Measurements from ENCODE around the gene MCL1. TPM values are rescaled to one million over a fixed set of nuclear protein-coding genes. Genes with fewer than 3 reads are reported as not detected.

Gene MCL1
- total RNA-seq, 2 experiments from 2014 or later, result 228 to 235 TPM

Small RNA genes lying within 50 kb of the gene (microRNA-seq; reads per million reads assigned to microRNA genes)
- gene MIR4257 (ENCODE audit: borderline microRNAs expressed, borderline replicate concordance), result not detected

Other genes with a start within 250 kb of the MCL1 start
- gene RPRD2, start 215.5 kb downstream of the MCL1 start, total RNA-seq, result 10 to 100 TPM; 20.9 to 22.9 TPM
- 10 to 100 TPM; 43.7 to 46.0 TPM for gene TARS2, start 92.2 kb downstream of the MCL1 start, total RNA-seq
- gene ECM1, start 71.5 kb downstream of the MCL1 start, total RNA-seq, result under 1 TPM; 0.69 to 0.88 TPM
- gene FALEC, start 63.9 kb downstream of the MCL1 start, total RNA-seq, result not detected
- gene ADAMTSL4, start 30.2 kb downstream of the MCL1 start, total RNA-seq, result 1 to 10 TPM; 1.3 to 2.0 TPM
- 100 to 1,000 TPM; 187 to 193 TPM for gene ENSA, start 50.0 kb upstream of the MCL1 start, total RNA-seq
- 10 to 100 TPM; 17.1 to 18.2 TPM for gene GOLPH3L, start 117.5 kb upstream of the MCL1 start, total RNA-seq
- not detected for gene HORMAD1, start 141.3 kb upstream of the MCL1 start, total RNA-seq
- 10 to 100 TPM; 37.0 to 37.7 TPM for gene CTSS, start 186.2 kb upstream of the MCL1 start, total RNA-seq
- under 1 TPM; 0.84 to 0.95 TPM for gene CTSK, start 228.7 kb upstream of the MCL1 start, total RNA-seq